ENCODE data around the gene OXGR1.

- TF ChIP-seq POLR2A (IDR thresholded peaks at IDR 0.05) (no peak), CTCF (IDR thresholded peaks at IDR 0.05) (no peak)
Measured at GRCh38 chr13:97019236-97019635, 25.0 kb upstream of the OXGR1 start.

Data from vagina (tissue), 2 donors.